Activated naive CD8-positive, alpha-beta T cell treated with anti-CD3 and anti-CD28 coated beads, Interleukin-2, amount 50 U/mL, for 24 hours (primary cell): ENCODE measurements around the gene ANKFN1.

Experiments used
- ATAC-seq: fragments of 150-1000 bp; cut with Tn5 transposase; one replicate; pipeline ENCODE4 v1.10.0; 2021
- DNase-seq: peaks from one replicate; pipeline ENCODE4 v3.0.0; 2021
- H3K27ac Mint-ChIP-seq: one replicate; pipeline ENCODE4 v1.8.0; 2021; ENCODE audit warnings: mild to moderate bottlenecking, mixed read lengths
- H3K27me3 Mint-ChIP-seq: one replicate; pipeline ENCODE4 v1.8.0; 2021; ENCODE audit warnings: mixed read lengths
- H3K36me3 Mint-ChIP-seq: one replicate; pipeline ENCODE4 v1.8.0; 2021; ENCODE audit warnings: low read depth, mixed read lengths
- H3K4me1 Mint-ChIP-seq: one replicate; pipeline ENCODE4 v1.8.0; 2021; ENCODE audit warnings: mixed read lengths
- H3K4me3 Mint-ChIP-seq: one replicate; pipeline ENCODE4 v1.8.0; 2021; ENCODE audit warnings: mild to moderate bottlenecking, moderate library complexity, mixed read lengths
- H3K9me3 Mint-ChIP-seq: one replicate; pipeline ENCODE4 v1.8.0; 2021; ENCODE audit warnings: mixed read lengths

Gene ANKFN1

GRCh38 chr17:56158915-56159825, 5.9 kb downstream of the ANKFN1 start:
- Mint-ChIP-seq H3K27ac (no peak overlapping the region), H3K27me3 (peaks cover 2% of the 10 kb centered on the region), H3K36me3 (no peaks in the 10 kb centered on the region), H3K4me3 (no peak overlapping the region), H3K9me3 (no peaks in the 10 kb centered on the region), H3K4me1 (no peaks in the 10 kb centered on the region)
- ATAC-seq (no peak), DNase-seq (no peak)

- Mint-ChIP-seq H3K9me3 (no peaks in the 10 kb centered on the region), H3K4me3 (no peak overlapping the region), H3K27ac (no peak overlapping the region), H3K36me3 (no peaks in the 10 kb centered on the region), H3K4me1 (no peaks in the 10 kb centered on the region), H3K27me3 (peaks cover 2% of the 10 kb centered on the region)
- DNase-seq: no peak
- no peak for ATAC-seq
These were observed 6.6 kb downstream of the ANKFN1 start for GRCh38 chr17:56159826-56160380.

GRCh38 chr17:56160422-56160821, 7.1 kb downstream of the ANKFN1 start:
- H3K27ac Mint-ChIP-seq: no peak overlapping the region
- DNase-seq: no peak
- H3K27me3 Mint-ChIP-seq: peaks cover 2% of the 10 kb centered on the region

GRCh38 chr17:56165072-56165641, 11.9 kb downstream of the ANKFN1 start:
- no peak for DNase-seq
- Mint-ChIP-seq H3K4me3 (no peak overlapping the region), H3K27ac (no peak overlapping the region), H3K27me3 (no peaks in the 10 kb centered on the region), H3K4me1 (no peaks in the 10 kb centered on the region), H3K9me3 (no peaks in the 10 kb centered on the region), H3K36me3 (no peaks in the 10 kb centered on the region)
- ATAC-seq: no peak

More at GRCh38 chr17:56160422-56160821, 7.1 kb downstream of the ANKFN1 start:
- Mint-ChIP-seq H3K4me3 (no peak overlapping the region), H3K36me3 (no peaks in the 10 kb centered on the region), H3K9me3 (no peaks in the 10 kb centered on the region), H3K4me1 (no peaks in the 10 kb centered on the region)
- ATAC-seq: no peak

- H3K27me3 Mint-ChIP-seq: no peaks in the 10 kb centered on the region
- no peak overlapping the region for H3K4me3 Mint-ChIP-seq
- no peaks in the 10 kb centered on the region for H3K4me1 Mint-ChIP-seq
- ATAC-seq: no peak
- no peak for DNase-seq
- H3K36me3 Mint-ChIP-seq: no peaks in the 10 kb centered on the region
- H3K9me3 Mint-ChIP-seq: no peaks in the 10 kb centered on the region
- no peak overlapping the region for H3K27ac Mint-ChIP-seq
These were observed 14.2 kb downstream of the ANKFN1 start for GRCh38 chr17:56167491-56167890.

- ATAC-seq: no peak
- H3K4me1 Mint-ChIP-seq: no peaks in the 10 kb centered on the region
These were observed 16.3 kb downstream of the ANKFN1 start for GRCh38 chr17:56169621-56170020.

GRCh38 chr17:56171186-56171959, 18.1 kb downstream of the ANKFN1 start:
- no peak for DNase-seq
- no peak overlapping the region for H3K4me3 Mint-ChIP-seq

More at GRCh38 chr17:56169621-56170020, 16.3 kb downstream of the ANKFN1 start:
- Mint-ChIP-seq H3K4me3 (no peak overlapping the region), H3K36me3 (no peaks in the 10 kb centered on the region), H3K9me3 (no peaks in the 10 kb centered on the region), H3K27me3 (no peaks in the 10 kb centered on the region), H3K27ac (no peak overlapping the region)
- DNase-seq: no peak

GRCh38 chr17:56172517-56172982, 19.3 kb downstream of the ANKFN1 start:
- Mint-ChIP-seq H3K36me3 (no peaks in the 10 kb centered on the region), H3K4me3 (no peak overlapping the region), H3K9me3 (no peaks in the 10 kb centered on the region), H3K27me3 (no peaks in the 10 kb centered on the region), H3K4me1 (no peaks in the 10 kb centered on the region), H3K27ac (no peak overlapping the region)
- no peak for DNase-seq
- no peak for ATAC-seq

More at GRCh38 chr17:56171186-56171959, 18.1 kb downstream of the ANKFN1 start:
- H3K4me1 Mint-ChIP-seq: no peaks in the 10 kb centered on the region
- no peaks in the 10 kb centered on the region for H3K9me3 Mint-ChIP-seq
- ATAC-seq: no peak
- H3K36me3 Mint-ChIP-seq: no peaks in the 10 kb centered on the region
- H3K27me3 Mint-ChIP-seq: no peaks in the 10 kb centered on the region
- no peak overlapping the region for H3K27ac Mint-ChIP-seq

GRCh38 chr17:56173026-56173425, 19.8 kb downstream of the ANKFN1 start:
- no peak overlapping the region for H3K27ac Mint-ChIP-seq
- H3K4me3 Mint-ChIP-seq: no peak overlapping the region
- DNase-seq (no peak), ATAC-seq (no peak)
- H3K36me3 Mint-ChIP-seq: no peaks in the 10 kb centered on the region
- H3K27me3 Mint-ChIP-seq: no peaks in the 10 kb centered on the region
- H3K9me3 Mint-ChIP-seq: no peaks in the 10 kb centered on the region
- no peaks in the 10 kb centered on the region for H3K4me1 Mint-ChIP-seq

- H3K9me3 Mint-ChIP-seq: no peaks in the 10 kb centered on the region
- H3K4me3 Mint-ChIP-seq: no peak overlapping the region
- H3K27me3 Mint-ChIP-seq: no peaks in the 10 kb centered on the region
- no peak for DNase-seq
- H3K4me1 Mint-ChIP-seq: no peaks in the 10 kb centered on the region
- no peaks in the 10 kb centered on the region for H3K36me3 Mint-ChIP-seq
- no peak overlapping the region for H3K27ac Mint-ChIP-seq
- no peak for ATAC-seq
These were observed 20.9 kb downstream of the ANKFN1 start for GRCh38 chr17:56173958-56174835.

GRCh38 chr17:56175299-56175955, 22.2 kb downstream of the ANKFN1 start:
- ATAC-seq (no peak), DNase-seq (no peak)
- H3K4me3 Mint-ChIP-seq: no peak overlapping the region

GRCh38 chr17:56176091-56176490, 22.8 kb downstream of the ANKFN1 start:
- no peak for DNase-seq
- no peak overlapping the region for H3K4me3 Mint-ChIP-seq
- no peak for ATAC-seq
- H3K27me3 Mint-ChIP-seq: no peaks in the 10 kb centered on the region
- no peaks in the 10 kb centered on the region for H3K4me1 Mint-ChIP-seq
- no peaks in the 10 kb centered on the region for H3K9me3 Mint-ChIP-seq
- no peaks in the 10 kb centered on the region for H3K36me3 Mint-ChIP-seq
- H3K27ac Mint-ChIP-seq: no peak overlapping the region

More at GRCh38 chr17:56175299-56175955, 22.2 kb downstream of the ANKFN1 start:
- Mint-ChIP-seq H3K4me1 (no peaks in the 10 kb centered on the region), H3K9me3 (no peaks in the 10 kb centered on the region), H3K27me3 (no peaks in the 10 kb centered on the region), H3K36me3 (no peaks in the 10 kb centered on the region), H3K27ac (no peak overlapping the region)

GRCh38 chr17:56177361-56177760, 24.1 kb downstream of the ANKFN1 start:
- H3K4me1 Mint-ChIP-seq: no peaks in the 10 kb centered on the region
- H3K4me3 Mint-ChIP-seq: no peak overlapping the region
- no peaks in the 10 kb centered on the region for H3K36me3 Mint-ChIP-seq
- DNase-seq: no peak
- H3K9me3 Mint-ChIP-seq: no peaks in the 10 kb centered on the region
- H3K27me3 Mint-ChIP-seq: no peaks in the 10 kb centered on the region
- ATAC-seq: no peak
- no peak overlapping the region for H3K27ac Mint-ChIP-seq
